Aorta (tissue), 5 donors: ENCODE results near the gene ZNF527. TPM values are rescaled to one million over a fixed set of nuclear protein-coding genes. Genes with fewer than 3 reads are reported as not detected.
"Not testable (repeated sequence)": the region's sequence is repeated elsewhere in the genome, so short reads cannot be mapped to it uniquely, and the experiment has no call there.

Source experiments
- ATAC-seq: fragments of 200-7000 bp; cut with Tn5 transposase; one replicate; pipeline ENCODE4 v1.9.1; 2022; ENCODE audit warnings: moderate library complexity; ENCODE audit not compliant: low FRiP score
- DNase-seq, 2 donors: peaks; one replicate each; pipeline ENCODE4 v3.0.0-alpha.2; 2020
- H3K27ac ChIP-seq, 2 donors: one replicate each; pipeline ENCODE4 v1.5.1; 2013; ENCODE audit warnings: low read length in 2 of 2, mild to moderate bottlenecking in 2 of 2, moderate library complexity in 2 of 2, control low read depth in 1 of 2, inconsistent platforms in 1 of 2, low read depth in 1 of 2
- H3K27me3 ChIP-seq, 2 donors: one replicate each; pipeline ENCODE4 v1.6.1; 2013; ENCODE audit warnings: control low read depth in 1 of 2, low read length in 1 of 2, mild to moderate bottlenecking in 1 of 2, moderate library complexity in 1 of 2; ENCODE audit not compliant: insufficient read depth in 2 of 2, control insufficient read depth in 1 of 2
- H3K36me3 ChIP-seq, 2 donors: one replicate each; pipeline ENCODE4 v1.6.1; 2013; ENCODE audit warnings: control low read depth in 1 of 2, low read length in 1 of 2, mild to moderate bottlenecking in 1 of 2; ENCODE audit not compliant: insufficient read depth in 2 of 2, control insufficient read depth in 1 of 2
- H3K4me1 ChIP-seq, 2 donors: one replicate each; pipeline ENCODE4 v1.6.1; 2013; ENCODE audit warnings: low read length in 2 of 2, control low read depth in 1 of 2, mild to moderate bottlenecking in 1 of 2, moderate library complexity in 1 of 2; ENCODE audit not compliant: insufficient read depth in 2 of 2, control insufficient read depth in 1 of 2
- H3K4me3 ChIP-seq, 2 donors: one replicate each; pipeline ENCODE4 v1.5.1; 2013; ENCODE audit warnings: low read length in 2 of 2, control low read depth in 1 of 2, mild to moderate bottlenecking in 1 of 2
- H3K9me3 ChIP-seq: one replicate; pipeline ENCODE4 v1.6.1; 2013; ENCODE audit warnings: mild to moderate bottlenecking, low read length; ENCODE audit not compliant: control insufficient read depth
- WGBS, 2 donors: extraction: QIAGEN DNeasy Blood & Tissue Kit; methylation state at CpG; one replicate each; pipeline ENCODE4 v1.1.7; 2013; 5-methylcytosine and 5-hydroxymethylcytosine counted together
- intact Hi-C, 2 donors: fragments of 100-400 bp; cut with DNase I; formaldehyde crosslinking; loops; one replicate each; pipeline versions ENCODE4 v1.14.2 to v1.15.0; 2022
- polyA plus RNA-seq, 2 donors: library from polyadenylated mRNA; stranded (reverse); fragments of 200-250 nt; gene quantifications; one replicate each; pipeline ENCODE4 v1.2.3, GENCODE V29; 2013
- total RNA-seq, 2 donors: library from RNA; stranded (reverse); fragmentation: NEBNext Ultra II Directional; extraction: Animal tissue kit (Norgen Biotek cat#: 25700); gene quantifications; one replicate each; pipeline ENCODE4 v1.2.1, GENCODE V29; 2021
- donor health status: healthy with polysubstance abuse.
- donor health status: Bipolar disorder and iron deficiency.
- donor health status: DM: no; HTN: no; CAD: no.
- donor health status: DM: no; HTN: no; CAD: no.
- donor health status: DM: yes; HTN: yes; CAD: no.

Gene ZNF527
- total and polyA plus RNA-seq, 4 donors: 3.3 to 9.0 (median 6.2) TPM

GRCh38 chr19:37353968-37354367 is 16.9 kb upstream of the ZNF527 start:
- no peaks in the 10 kb centered on the region for H3K9me3 ChIP-seq
- no peaks in the 10 kb centered on the region for H3K4me1 ChIP-seq
- DNase-seq (no peak), ATAC-seq (no peak)
- H3K27me3 ChIP-seq: no peaks in the 10 kb centered on the region
- no peak overlapping the region for H3K27ac ChIP-seq
- intact Hi-C loops: no loop called here
- H3K4me3 ChIP-seq: no peak overlapping the region
- peaks cover 3% of the 10 kb centered on the region in 2 donors for H3K36me3 ChIP-seq

- WGBS, 2 donors: 96 to 97% methylated on average over 4 of the region's 4 CpGs
- no peak overlapping the region for H3K4me3 ChIP-seq
- H3K27me3 ChIP-seq: no peaks in the 10 kb centered on the region
- intact Hi-C loops: no loop called here
- H3K9me3 ChIP-seq: no peaks in the 10 kb centered on the region
- H3K36me3 ChIP-seq: peaks cover 3% of the 10 kb centered on the region in 2 donors
- DNase-seq (no peak), ATAC-seq (no peak)
- H3K4me1 ChIP-seq: no peaks in the 10 kb centered on the region
- H3K27ac ChIP-seq: no peak overlapping the region
Observed at GRCh38 chr19:37355901-37356300, 15.0 kb upstream of the ZNF527 start.

DNA sequence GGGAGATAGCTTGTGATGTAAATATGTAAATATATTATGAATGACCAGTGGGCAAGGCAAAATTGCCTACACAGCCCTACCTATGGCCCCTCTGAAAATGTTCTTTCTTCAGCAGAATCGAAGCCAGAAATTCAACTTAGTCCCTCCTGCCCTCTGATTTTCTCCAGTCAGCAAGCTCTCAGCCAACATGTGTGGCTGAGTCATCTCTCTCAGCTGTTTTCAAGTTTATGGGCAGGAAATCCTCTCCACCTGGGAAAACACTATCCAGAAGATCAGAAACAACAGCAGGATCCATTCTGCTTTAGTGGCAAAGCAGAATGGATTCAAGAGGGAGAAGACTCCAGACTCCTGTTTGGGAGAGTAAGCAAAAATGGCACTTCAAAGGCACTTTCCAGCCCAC is 8.9 kb upstream of the ZNF527 start:
- intact Hi-C loops: no loop called here
- Histone ChIP-seq H3K36me3 (peaks cover 4 to 13% of the 10 kb centered on the region in 2 donors), H3K9me3 (peaks cover 4% of the 10 kb centered on the region), H3K27me3 (no peaks in the 10 kb centered on the region), H3K4me1 (no peaks in the 10 kb centered on the region), H3K27ac (no peak overlapping the region), H3K4me3 (no peak overlapping the region)
- WGBS, 2 donors: 86 to 91% methylated on average over 1 of the region's 1 CpG
- ATAC-seq (no peak), DNase-seq (no peak)

DNA sequence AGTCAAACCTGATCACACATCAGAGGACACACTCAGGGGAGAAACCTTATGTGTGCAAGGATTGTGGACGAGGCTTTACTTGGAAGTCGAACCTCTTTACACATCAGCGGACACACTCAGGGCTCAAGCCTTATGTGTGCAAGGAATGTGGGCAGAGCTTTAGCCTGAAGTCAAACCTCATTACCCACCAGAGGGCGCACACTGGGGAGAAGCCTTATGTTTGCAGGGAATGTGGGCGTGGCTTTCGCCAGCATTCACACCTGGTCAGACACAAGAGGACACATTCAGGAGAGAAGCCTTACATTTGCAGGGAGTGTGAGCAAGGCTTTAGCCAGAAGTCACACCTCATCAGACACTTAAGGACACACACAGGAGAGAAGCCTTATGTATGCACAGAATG is 8.2 kb upstream of the ZNF527 start:
- H3K4me3 ChIP-seq: no peak overlapping the region
- H3K9me3 ChIP-seq: peaks cover 4% of the 10 kb centered on the region
- ATAC-seq: peak; percentile 36
- DNase-seq: no peak
- no peaks in the 10 kb centered on the region for H3K27me3 ChIP-seq
- peaks cover 4 to 13% of the 10 kb centered on the region in 2 donors for H3K36me3 ChIP-seq
- intact Hi-C loops: no loop called here
- H3K4me1 ChIP-seq: no peaks in the 10 kb centered on the region
- WGBS, 2 donors: 92 to 94% methylated on average over 6 of the region's 6 CpGs
- no peak overlapping the region for H3K27ac ChIP-seq

DNA sequence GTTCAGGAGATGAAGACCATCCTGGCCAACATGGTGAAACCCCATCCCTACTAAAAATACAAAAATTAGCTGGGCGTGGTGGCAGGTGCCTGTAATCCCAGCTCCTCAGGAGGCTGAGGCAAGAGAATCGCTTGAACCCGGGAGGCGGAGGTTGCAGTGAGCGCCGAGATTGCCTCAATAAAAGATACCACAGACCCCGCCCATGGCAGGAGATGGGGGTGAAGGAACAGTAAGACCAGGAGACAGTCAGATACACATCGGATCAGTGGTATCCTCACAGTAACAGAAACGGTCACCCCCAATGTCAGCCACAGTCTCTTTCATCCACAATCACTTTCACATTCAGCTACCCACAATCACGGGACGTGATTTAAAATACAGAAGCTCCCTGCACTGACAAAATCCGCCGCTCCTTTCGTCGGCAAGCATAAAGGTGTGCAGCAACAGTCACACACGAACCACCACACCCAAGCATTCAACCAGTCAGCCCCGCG is 466 bp upstream of the ZNF527 start:
- DNase-seq, ATAC-seq: not testable (repeated sequence)

GRCh38 chr19:37389234-37389633 is 18.3 kb downstream of the ZNF527 start:
- no peaks in the 10 kb centered on the region for H3K27me3 ChIP-seq
- no peak overlapping the region for H3K4me3 ChIP-seq
- peaks cover 24% of the 10 kb centered on the region for H3K9me3 ChIP-seq
- H3K36me3 ChIP-seq: peaks cover 19 to 46% of the 10 kb centered on the region in 2 donors
- intact Hi-C loops: no loop called here
- ATAC-seq: no peak
- no peaks in the 10 kb centered on the region for H3K4me1 ChIP-seq
- DNase-seq: no peak
- WGBS, 2 donors: 95 to 98% methylated on average over 4 of the region's 4 CpGs
- H3K27ac ChIP-seq: no peak overlapping the region

More for the DNA sequence above, 466 bp upstream of the ZNF527 start:
- intact Hi-C loops: loop anchor here in 1 of 2 donors (5.0 kb wide), 1 partner anchor 97 kb away; the partner anchor contains the start of genes ZNF569 and ZNF570
- peaks cover 0 to 10% of the 10 kb centered on the region in 2 donors for H3K36me3 ChIP-seq
- WGBS, 2 donors: 7 to 10% methylated on average over 18 of the region's 18 CpGs
- not testable (repeated sequence) for H3K4me1 ChIP-seq, H3K27me3 ChIP-seq, H3K9me3 ChIP-seq
- H3K27ac ChIP-seq: peak overlapping the region in 1 of 2 donors; percentile 23
- peak overlapping the region; percentile 31 to 65 for H3K4me3 ChIP-seq

DNA sequence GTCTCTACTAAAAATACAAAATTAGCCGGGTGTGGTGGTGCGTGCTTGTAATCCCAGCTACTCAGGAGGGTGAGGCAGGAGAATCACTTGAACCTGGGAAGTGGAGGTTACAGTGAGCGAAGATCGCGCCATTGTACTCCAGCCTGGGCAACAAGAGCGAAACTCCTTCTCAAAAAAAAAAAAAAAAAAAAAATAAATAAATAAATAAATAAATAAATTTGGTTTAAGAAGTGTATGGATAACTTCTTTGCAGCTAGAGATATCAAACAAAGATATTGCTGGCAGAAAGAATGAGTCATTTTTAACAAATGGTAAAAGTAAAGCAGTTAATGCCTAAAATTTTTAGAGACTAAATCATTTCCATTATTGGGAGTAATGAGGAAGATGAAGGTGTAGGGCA is 20.5 kb downstream of the ZNF527 start:
- H3K27me3 ChIP-seq, intact Hi-C loops, DNase-seq, H3K4me3 ChIP-seq, H3K27ac ChIP-seq, H3K4me1 ChIP-seq, ATAC-seq: not testable (repeated sequence)
- Histone ChIP-seq H3K9me3 (peaks cover 20% of the 10 kb centered on the region), H3K36me3 (peaks cover 15 to 28% of the 10 kb centered on the region in 2 donors)
- whole genome bisulfite sequencing, 2 donors: 97 to 100% methylated on average over 6 of the region's 6 CpGs

GRCh38 chr19:37401078-37401477 is 30.2 kb downstream of the ZNF527 start:
- DNase-seq: no peak
- H3K27ac ChIP-seq: no peak overlapping the region
- H3K36me3 ChIP-seq: no peaks in the 10 kb centered on the region
- ATAC-seq: no peak
- no peaks in the 10 kb centered on the region for H3K4me1 ChIP-seq
- H3K27me3 ChIP-seq: no peaks in the 10 kb centered on the region
- WGBS, 2 donors: 94 to 98% methylated on average over 1 of the region's 1 CpG
- intact Hi-C loops: no loop called here
- no peak overlapping the region for H3K4me3 ChIP-seq
- H3K9me3 ChIP-seq: peaks cover 18% of the 10 kb centered on the region

DNA sequence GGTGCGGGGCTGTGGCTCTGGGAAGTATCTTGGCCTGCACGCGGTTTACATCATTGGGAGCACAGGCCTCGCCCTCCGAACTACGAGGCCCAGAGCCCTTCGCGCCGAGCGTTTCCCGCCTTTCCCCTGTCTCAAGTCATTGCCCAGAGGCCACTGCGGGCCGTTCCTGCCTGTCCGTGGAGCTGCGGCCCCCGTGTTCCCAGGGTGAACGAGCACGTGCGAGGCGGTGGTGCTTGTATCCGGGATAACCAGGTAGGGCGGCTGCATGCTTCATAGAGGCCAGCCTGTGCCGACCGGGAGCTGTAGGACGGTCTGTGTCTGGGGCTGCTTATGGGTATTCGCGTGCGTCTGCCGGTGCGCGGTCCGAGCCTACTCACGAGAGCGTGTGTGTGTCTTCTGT is 32.5 kb downstream of the ZNF527 start:
- H3K27ac ChIP-seq: no peak overlapping the region
- H3K9me3 ChIP-seq: peaks cover 22% of the 10 kb centered on the region
- intact Hi-C loops: no loop called here
- ATAC-seq (no peak), DNase-seq (no peak)
- H3K36me3 ChIP-seq: no peaks in the 10 kb centered on the region
- no peaks in the 10 kb centered on the region for H3K4me1 ChIP-seq
- WGBS, 2 donors: 47 to 52% methylated on average over 34 of the region's 34 CpGs
- H3K4me3 ChIP-seq: no peak overlapping the region
- no peaks in the 10 kb centered on the region for H3K27me3 ChIP-seq
